Neuronal stem cell (in vitro differentiated cells): ENCODE results near the gene LAMB4.

Source experiments
- DNase-seq: peaks from one replicate; pipeline ENCODE4 v3.0.0-alpha.2; 2013; ENCODE audit warnings: low spot score
- H2AFZ ChIP-seq: one replicate; pipeline ENCODE4 v1.6.1; 2013; ENCODE audit warnings: mild to moderate bottlenecking, low read length, inconsistent platforms
- H2AK5ac ChIP-seq: 2 replicates; pipeline ENCODE4 v1.6.1; 2013; ENCODE audit warnings: low read depth, mild to moderate bottlenecking, inconsistent platforms, low read length, moderate library complexity, mixed read lengths
- H2BK120ac ChIP-seq: 2 replicates; pipeline ENCODE4 v1.6.1; 2013; ENCODE audit warnings: low read depth, mild to moderate bottlenecking, inconsistent platforms, low read length, moderate library complexity, mixed read lengths
- H2BK12ac ChIP-seq: one replicate; pipeline ENCODE4 v1.6.1; 2013; ENCODE audit warnings: low read length, inconsistent platforms
- H2BK15ac ChIP-seq: 2 replicates; pipeline ENCODE4 v1.6.1; 2013; ENCODE audit warnings: mild to moderate bottlenecking, low read length, inconsistent platforms, mixed read lengths
- H2BK5ac ChIP-seq: one replicate; pipeline ENCODE4 v1.6.1; 2013; ENCODE audit warnings: inconsistent platforms, mild to moderate bottlenecking, low read length, moderate library complexity
- H3K14ac ChIP-seq: one replicate; pipeline ENCODE4 v1.6.1; 2013; ENCODE audit warnings: low read length, inconsistent platforms
- H3K18ac ChIP-seq: 2 replicates; pipeline ENCODE4 v1.6.1; 2013; ENCODE audit warnings: low read length, inconsistent platforms
- H3K23ac ChIP-seq: 2 replicates; pipeline ENCODE4 v1.6.1; 2013; ENCODE audit warnings: low read depth, mild to moderate bottlenecking, mixed read lengths, low read length, inconsistent platforms; ENCODE audit not compliant: poor library complexity
- H3K27ac ChIP-seq: replicated peaks from 3 replicates; pipeline ENCODE4 v1.5.1; 2013; ENCODE audit warnings: low read length, inconsistent platforms
- H3K27me3 ChIP-seq, 3 experiments: 2 replicates each; pipeline ENCODE4 v1.6.1; 2013; ENCODE audit warnings: low read length in 3 of 3, mild to moderate bottlenecking in 2 of 3, inconsistent platforms in 1 of 3, low read depth in 1 of 3, mixed read lengths in 1 of 3, moderate library complexity in 1 of 3; ENCODE audit not compliant: control insufficient read depth in 3 of 3, insufficient read depth in 3 of 3
- H3K36me3 ChIP-seq, 2 donors: replicated peaks in 1 of 2; 2 replicates each; pipeline ENCODE4 v1.6.1; 2013; ENCODE audit warnings: low read length in 2 of 2; ENCODE audit not compliant: control insufficient read depth in 2 of 2, insufficient read depth in 2 of 2
- H3K4ac ChIP-seq: 2 replicates; pipeline ENCODE4 v1.6.1; 2013; ENCODE audit warnings: inconsistent platforms, mild to moderate bottlenecking, low read length, moderate library complexity
- H3K4me1 ChIP-seq, 2 donors: 1 replicate in 1 of 2; 2 replicates in 1 of 2; pipeline ENCODE4 v1.6.1; 2013; ENCODE audit warnings: low read length in 2 of 2, low read depth in 1 of 2; ENCODE audit not compliant: control insufficient read depth in 2 of 2, insufficient read depth in 1 of 2
- H3K4me2 ChIP-seq: one replicate; pipeline ENCODE4 v1.6.1; 2013; ENCODE audit warnings: mild to moderate bottlenecking, low read length, inconsistent platforms; ENCODE audit not compliant: insufficient read depth, poor library complexity, severe bottlenecking
- H3K4me3 ChIP-seq, 2 donors: 2 replicates each; pipeline ENCODE4 v1.5.1; 2013; ENCODE audit warnings: low read length in 2 of 2, mild to moderate bottlenecking in 2 of 2, inconsistent platforms in 1 of 2, moderate library complexity in 1 of 2
- H3K79me1 ChIP-seq: one replicate; pipeline ENCODE4 v1.6.1; 2013; ENCODE audit warnings: low read depth, mild to moderate bottlenecking, inconsistent platforms, low read length, moderate library complexity
- H3K9ac ChIP-seq: one replicate; pipeline ENCODE4 v1.6.1; 2013; ENCODE audit warnings: mild to moderate bottlenecking, low read depth, low read length, inconsistent platforms; ENCODE audit not compliant: poor library complexity
- H3K9me3 ChIP-seq, 2 donors: replicated peaks in 1 of 2; 2 replicates each; pipeline versions ENCODE3 to v1.6.1; 2013; ENCODE audit warnings: low read length in 2 of 2, mild to moderate bottlenecking in 2 of 2, inconsistent platforms in 1 of 2, low read depth in 1 of 2, mixed read lengths in 1 of 2, moderate library complexity in 1 of 2; ENCODE audit not compliant: control insufficient read depth in 2 of 2, insufficient read depth in 1 of 2
- H4K8ac ChIP-seq: one replicate; pipeline ENCODE4 v1.6.1; 2013; ENCODE audit warnings: low read depth, mild to moderate bottlenecking, inconsistent platforms, low read length, moderate library complexity
- H4K91ac ChIP-seq: one replicate; pipeline ENCODE4 v1.6.1; 2013; ENCODE audit warnings: low read length, low read depth, mild to moderate bottlenecking, inconsistent platforms; ENCODE audit not compliant: poor library complexity
- WGBS, 2 donors: extraction: QIAGEN DNeasy Blood & Tissue Kit; methylation state at CpG; one replicate each; pipeline ENCODE4 v1.1.7; 2013; ENCODE audit warnings: missing lambda C conversion rate in 2 of 2, mixed read lengths in 1 of 2; ENCODE audit not compliant: insufficient read length in 2 of 2, insufficient replicate concordance in 1 of 2; ENCODE audit errors: extremely low coverage in 2 of 2; 5-methylcytosine and 5-hydroxymethylcytosine counted together

Gene LAMB4

GRCh38 chr7:108088729-108089128 is 41.4 kb downstream of the LAMB4 start:
- Histone ChIP-seq H3K9ac (no peak overlapping the region), H3K4ac (no peak overlapping the region), H2BK15ac (no peak overlapping the region), H3K14ac (no peak overlapping the region), H3K36me3 (no peaks in the 10 kb centered on the region), H2BK12ac (no peak overlapping the region), H2AFZ (no peak overlapping the region), H3K9me3 (no peaks in the 10 kb centered on the region), H4K91ac (no peak overlapping the region), H2BK5ac (no peak overlapping the region), H3K18ac (no peak overlapping the region), H3K4me3 (no peak overlapping the region), H3K4me2 (no peak overlapping the region), H3K4me1 (no peaks in the 10 kb centered on the region), H4K8ac (no peak overlapping the region), H3K27ac (no peak overlapping the region), H2AK5ac (no peak overlapping the region), H3K79me1 (no peaks in the 10 kb centered on the region), H2BK120ac (no peak overlapping the region), H3K23ac (no peak overlapping the region), H3K27me3 (no peaks in the 10 kb centered on the region)
- DNase-seq: no peak

GRCh38 chr7:108087778-108088177 is 42.4 kb downstream of the LAMB4 start:
- Histone ChIP-seq H3K27ac (no peak overlapping the region), H3K9me3 (no peaks in the 10 kb centered on the region), H2AK5ac (no peak overlapping the region), H3K14ac (no peak overlapping the region), H3K18ac (no peak overlapping the region), H3K4me3 (no peak overlapping the region), H3K79me1 (no peaks in the 10 kb centered on the region), H4K91ac (no peak overlapping the region), H3K4me1 (no peaks in the 10 kb centered on the region), H3K9ac (no peak overlapping the region), H3K4me2 (no peak overlapping the region), H2BK12ac (no peak overlapping the region), H3K27me3 (no peaks in the 10 kb centered on the region), H2BK5ac (no peak overlapping the region), H4K8ac (no peak overlapping the region), H2AFZ (peak overlapping the region; percentile 66), H2BK15ac (no peak overlapping the region), H3K4ac (no peak overlapping the region), H3K23ac (no peak overlapping the region), H2BK120ac (no peak overlapping the region), H3K36me3 (no peaks in the 10 kb centered on the region)
- WGBS, 2 donors: no CpG with 5 or more reads among the region's 1 CpG
- DNase-seq: no peak

- no peak overlapping the region for H3K23ac ChIP-seq
- WGBS, 2 donors: no CpG with 5 or more reads among the region's 2 CpGs
- H3K4me3 ChIP-seq: no peak overlapping the region
- H3K27ac ChIP-seq: no peak overlapping the region
- H3K4ac ChIP-seq: no peak overlapping the region
- H3K27me3 ChIP-seq: no peaks in the 10 kb centered on the region
- H2BK15ac ChIP-seq: no peak overlapping the region
- no peak overlapping the region for H2BK120ac ChIP-seq
- no peak overlapping the region for H3K9ac ChIP-seq
- H3K9me3 ChIP-seq: no peaks in the 10 kb centered on the region
- H2BK12ac ChIP-seq: no peak overlapping the region
- no peaks in the 10 kb centered on the region for H3K36me3 ChIP-seq
- no peak overlapping the region for H2AK5ac ChIP-seq
- H3K14ac ChIP-seq: no peak overlapping the region
- H4K8ac ChIP-seq: no peak overlapping the region
- no peak overlapping the region for H2BK5ac ChIP-seq
- H4K91ac ChIP-seq: no peak overlapping the region
- H2AFZ ChIP-seq: peak overlapping the region; percentile 66
- no peak for DNase-seq
- no peak overlapping the region for H3K18ac ChIP-seq
- H3K4me1 ChIP-seq: no peaks in the 10 kb centered on the region
- H3K4me2 ChIP-seq: no peak overlapping the region
- no peaks in the 10 kb centered on the region for H3K79me1 ChIP-seq
Measured at GRCh38 chr7:108086962-108087361, 43.2 kb downstream of the LAMB4 start.

GRCh38 chr7:108086546-108086945 is 43.6 kb downstream of the LAMB4 start:
- WGBS, 2 donors: no CpG with 5 or more reads among the region's 2 CpGs
- Histone ChIP-seq H3K14ac (no peak overlapping the region), H3K9ac (no peak overlapping the region)

More at GRCh38 chr7:108086546-108086945, 43.6 kb downstream of the LAMB4 start:
- no peak overlapping the region for H2BK5ac ChIP-seq
- no peak overlapping the region for H2BK12ac ChIP-seq
- H2BK120ac ChIP-seq: no peak overlapping the region
- H2BK15ac ChIP-seq: no peak overlapping the region
- H3K4me1 ChIP-seq: no peaks in the 10 kb centered on the region
- no peak overlapping the region for H3K27ac ChIP-seq
- H3K23ac ChIP-seq: no peak overlapping the region
- no peak overlapping the region for H3K18ac ChIP-seq
- no peaks in the 10 kb centered on the region for H3K36me3 ChIP-seq
- H3K79me1 ChIP-seq: no peaks in the 10 kb centered on the region
- no peak for DNase-seq
- H2AFZ ChIP-seq: no peak overlapping the region
- no peak overlapping the region for H3K4me2 ChIP-seq
- no peak overlapping the region for H4K91ac ChIP-seq
- no peaks in the 10 kb centered on the region for H3K27me3 ChIP-seq
- H3K4me3 ChIP-seq: no peak overlapping the region
- H4K8ac ChIP-seq: no peak overlapping the region
- no peak overlapping the region for H3K4ac ChIP-seq
- H2AK5ac ChIP-seq: no peak overlapping the region
- peaks cover 0 to 2% of the 10 kb centered on the region in 2 donors for H3K9me3 ChIP-seq
